Keratinocyte (primary cell): ENCODE measurements around the gene OR7A5. TPM values are rescaled to one million over a fixed set of nuclear protein-coding genes. Genes with fewer than 3 reads are reported as not detected.

Source experiments
- DNase-seq: peaks from one replicate; pipeline ENCODE4 v3.0.0-alpha.2; 2011; ENCODE audit warnings: low read depth, missing footprints, low spot score
- FAIRE-seq: peaks from 2 replicates; lab custom pipeline; 2011; peaks lifted over from hg19 to GRCh38; lab: Jason Lieb, UNC
- H2AFZ ChIP-seq: 2 replicates; pipeline ENCODE4 v1.6.0; 2012; ENCODE audit warnings: low read length, control low read depth, inconsistent platforms; ENCODE audit not compliant: control insufficient read depth
- H3K27ac ChIP-seq: 2 replicates; pipeline ENCODE4 v1.5.1; 2011; ENCODE audit warnings: low read length; ENCODE audit not compliant: control insufficient read depth, insufficient read depth
- H3K27me3 ChIP-seq: 3 replicates; pipeline ENCODE4 v1.6.0; 2011; ENCODE audit warnings: low read length; ENCODE audit not compliant: control insufficient read depth, insufficient read depth; ENCODE audit errors: extremely low read depth
- H3K36me3 ChIP-seq, 2 experiments: 2 replicates in 1 of 2; 3 replicates in 1 of 2; pipeline ENCODE4 v1.5.1; 2011; ENCODE audit warnings: low read length in 2 of 2, mild to moderate bottlenecking in 1 of 2; ENCODE audit not compliant: control insufficient read depth in 2 of 2, insufficient read depth in 2 of 2; ENCODE audit errors: extremely low read depth in 1 of 2
- H3K4me1 ChIP-seq: 3 replicates; pipeline ENCODE4 v1.5.1; 2011; ENCODE audit warnings: low read length; ENCODE audit not compliant: control insufficient read depth, insufficient read depth; ENCODE audit errors: extremely low read depth
- H3K4me2 ChIP-seq: 3 replicates; pipeline ENCODE4 v1.6.0; 2011; ENCODE audit warnings: low read depth, low read length; ENCODE audit not compliant: control insufficient read depth, insufficient read depth; ENCODE audit errors: extremely low read depth
- H3K4me3 ChIP-seq, 3 experiments: fragments of 200-600 bp in 1 of 3; sonication (generic) in 1 of 3; 2 replicates in 2 of 3; 3 replicates in 1 of 3; pipeline ENCODE4 v1.5.1; 2011 to 2016; ENCODE audit warnings: low read length in 3 of 3, mild to moderate bottlenecking in 3 of 3, control low read depth in 2 of 3, inconsistent platforms in 1 of 3, low read depth in 1 of 3, mixed read lengths in 1 of 3, mixed run types in 1 of 3, moderate library complexity in 1 of 3; ENCODE audit not compliant: control insufficient read depth in 2 of 3, insufficient read depth in 2 of 3; ENCODE audit errors: extremely low read depth in 1 of 3
- H3K79me2 ChIP-seq: 2 replicates; pipeline ENCODE4 v1.6.0; 2012; ENCODE audit warnings: low read length; ENCODE audit not compliant: control insufficient read depth, insufficient read depth
- H3K9ac ChIP-seq: 3 replicates; pipeline ENCODE4 v1.6.0; 2011; ENCODE audit warnings: low read length; ENCODE audit not compliant: control insufficient read depth, insufficient read depth; ENCODE audit errors: extremely low read depth
- H3K9me1 ChIP-seq: 3 replicates; pipeline ENCODE4 v1.6.0; 2011; ENCODE audit warnings: low read length; ENCODE audit not compliant: control insufficient read depth, insufficient read depth; ENCODE audit errors: extremely low read depth
- H3K9me3 ChIP-seq: 2 replicates; pipeline ENCODE4 v1.5.1; 2012; ENCODE audit warnings: low read depth, low read length; ENCODE audit not compliant: control insufficient read depth
- H4K20me1 ChIP-seq: 3 replicates; pipeline ENCODE4 v1.6.0; 2011; ENCODE audit warnings: low read length; ENCODE audit not compliant: control insufficient read depth, insufficient read depth; ENCODE audit errors: extremely low read depth
- EZH2 ChIP-seq: IDR thresholded peaks from one replicate; pipeline ENCODE4 v1.6.1; 2012; ENCODE audit warnings: inconsistent platforms, mild to moderate bottlenecking, low read length, moderate library complexity
- dilution Hi-C: fragments of 300-500 bp; cut with MboI; formaldehyde crosslinking; loops from one replicate; pipeline ENCODE4 v1.7.0; 2020; ENCODE audit warnings: low sequenced_read_pairs; ENCODE audit not compliant: extremely low pct_ligation_motif_present
- polyA plus RNA-seq, 5 experiments: library from polyadenylated mRNA; depleted of rRNA in 3 of 5; stranded (reverse) in 3 of 5; stranded (forward) in 1 of 5; unstranded in 1 of 5; fragments of >200 nt; gene quantifications; 1 replicate in 1 of 5; 2 replicates in 3 of 5; 3 replicates in 1 of 5; pipeline versions ENCODE4 v1.2.1 to v1.2.3, GENCODE V29; 2011 to 2012; ENCODE audit warnings: missing spikeins in 2 of 5, low read depth in 1 of 5, low replicate concordance in 1 of 5
- TF ChIP-seq, protein P1 (sequence below), 3 experiments: IDR thresholded peaks in 1 of 3; conservative IDR thresholded peaks in 1 of 3; optimal IDR thresholded peaks in 1 of 3; 2 replicates in 2 of 3; 3 replicates in 1 of 3; pipeline versions ENCODE3 to v1.5.1; 2011; ENCODE audit warnings: low read length in 3 of 3, mild to moderate bottlenecking in 3 of 3, moderate library complexity in 2 of 3, control low read depth in 1 of 3, inconsistent platforms in 1 of 3; ENCODE audit not compliant: insufficient read depth in 2 of 3; ENCODE audit errors: extremely low read depth in 1 of 3

The OR7A5 gene
- polyA plus RNA-seq, 1 donor (not counting 4 experiments of a cell fraction or from before 2014, with no cell fraction given), result 0.01 TPM

DNA sequence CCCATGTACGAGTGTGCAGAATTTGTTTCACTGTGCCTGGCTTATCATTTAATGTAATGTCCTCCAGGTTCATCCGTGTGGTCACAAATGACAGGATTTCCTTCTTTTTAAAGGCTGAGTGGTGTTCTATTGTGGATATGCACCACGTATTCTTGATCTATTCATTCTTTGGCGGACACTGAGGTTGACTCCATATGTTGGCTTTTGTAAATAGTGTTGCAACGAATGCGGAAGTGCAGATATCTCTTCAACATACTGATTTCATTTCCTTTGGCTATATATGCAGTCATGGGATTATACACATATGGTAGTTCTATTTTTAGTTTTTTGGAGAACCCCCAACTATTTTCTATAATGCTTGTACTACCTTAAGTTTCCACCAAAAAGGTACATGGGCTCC is 13.0 kb downstream of the OR7A5 start:
- TF ChIP-seq EZH2, result no peak
- H3K36me3 ChIP-seq, result no peaks in the 10 kb centered on the region
- H3K4me2 ChIP-seq, result no peak overlapping the region
- no peaks in the 10 kb centered on the region for H3K9me3 ChIP-seq
- peaks cover 8% of the 10 kb centered on the region for H3K4me1 ChIP-seq
- no peak for DNase-seq
- H3K79me2 ChIP-seq, result no peaks in the 10 kb centered on the region
- H2AFZ ChIP-seq, result no peak overlapping the region
- dilution Hi-C loops, result no loop called here
- H3K4me3 ChIP-seq, result no peak overlapping the region
- H3K9me1 ChIP-seq, result no peaks in the 10 kb centered on the region
- no peak overlapping the region for H3K9ac ChIP-seq
- no peaks in the 10 kb centered on the region for H4K20me1 ChIP-seq
- FAIRE-seq, result no peak
- no peaks in the 10 kb centered on the region for H3K27me3 ChIP-seq
- H3K27ac ChIP-seq, result no peak overlapping the region

DNA sequence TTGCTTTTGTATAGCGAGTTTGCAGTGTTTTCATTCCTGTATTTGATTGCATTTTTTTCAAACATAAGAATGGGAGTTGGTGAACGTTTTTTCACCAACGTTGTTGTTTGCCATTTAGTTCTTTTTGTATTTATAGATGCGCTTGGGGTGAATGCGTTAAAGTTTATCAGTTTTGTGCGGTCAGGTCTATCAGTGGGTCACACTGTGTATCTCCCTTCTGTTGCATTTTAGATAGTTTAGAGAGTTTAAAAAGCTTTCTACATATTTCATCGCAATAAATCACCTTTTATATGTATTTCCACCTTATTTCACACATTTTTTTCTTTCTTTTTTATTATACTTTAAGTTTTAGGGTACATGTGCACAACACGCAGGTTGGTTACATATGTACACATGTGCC is 16.4 kb downstream of the OR7A5 start:
- H3K79me2 ChIP-seq, result no peaks in the 10 kb centered on the region
- no peak for TF ChIP-seq EZH2
- TF ChIP-seq, protein P1, sequence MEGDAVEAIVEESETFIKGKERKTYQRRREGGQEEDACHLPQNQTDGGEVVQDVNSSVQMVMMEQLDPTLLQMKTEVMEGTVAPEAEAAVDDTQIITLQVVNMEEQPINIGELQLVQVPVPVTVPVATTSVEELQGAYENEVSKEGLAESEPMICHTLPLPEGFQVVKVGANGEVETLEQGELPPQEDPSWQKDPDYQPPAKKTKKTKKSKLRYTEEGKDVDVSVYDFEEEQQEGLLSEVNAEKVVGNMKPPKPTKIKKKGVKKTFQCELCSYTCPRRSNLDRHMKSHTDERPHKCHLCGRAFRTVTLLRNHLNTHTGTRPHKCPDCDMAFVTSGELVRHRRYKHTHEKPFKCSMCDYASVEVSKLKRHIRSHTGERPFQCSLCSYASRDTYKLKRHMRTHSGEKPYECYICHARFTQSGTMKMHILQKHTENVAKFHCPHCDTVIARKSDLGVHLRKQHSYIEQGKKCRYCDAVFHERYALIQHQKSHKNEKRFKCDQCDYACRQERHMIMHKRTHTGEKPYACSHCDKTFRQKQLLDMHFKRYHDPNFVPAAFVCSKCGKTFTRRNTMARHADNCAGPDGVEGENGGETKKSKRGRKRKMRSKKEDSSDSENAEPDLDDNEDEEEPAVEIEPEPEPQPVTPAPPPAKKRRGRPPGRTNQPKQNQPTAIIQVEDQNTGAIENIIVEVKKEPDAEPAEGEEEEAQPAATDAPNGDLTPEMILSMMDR (optimal IDR thresholded peaks at IDR 0.05 in 1 of 3, IDR thresholded peaks at IDR 0.05 in 1 of 3, conservative IDR thresholded peaks at IDR 0.05 in 1 of 3; ENCODE audit: extremely low read depth in 1 of 3, insufficient read depth in 2 of 3, low read length in 3 of 3), result no peak
- DNase-seq (no peak), FAIRE-seq (no peak)
- H3K4me2 ChIP-seq, result no peak overlapping the region
- H3K4me1 ChIP-seq, result no peaks in the 10 kb centered on the region
- dilution Hi-C loops, result no loop called here
- H3K27ac ChIP-seq, result no peak overlapping the region
- no peaks in the 10 kb centered on the region for H3K9me1 ChIP-seq
- no peaks in the 10 kb centered on the region for H3K9me3 ChIP-seq
- no peaks in the 10 kb centered on the region for H3K27me3 ChIP-seq
- no peak overlapping the region for H3K4me3 ChIP-seq
- no peak overlapping the region for H3K9ac ChIP-seq
- H3K36me3 ChIP-seq, result no peaks in the 10 kb centered on the region
- H4K20me1 ChIP-seq, result no peaks in the 10 kb centered on the region
- no peak overlapping the region for H2AFZ ChIP-seq

DNA sequence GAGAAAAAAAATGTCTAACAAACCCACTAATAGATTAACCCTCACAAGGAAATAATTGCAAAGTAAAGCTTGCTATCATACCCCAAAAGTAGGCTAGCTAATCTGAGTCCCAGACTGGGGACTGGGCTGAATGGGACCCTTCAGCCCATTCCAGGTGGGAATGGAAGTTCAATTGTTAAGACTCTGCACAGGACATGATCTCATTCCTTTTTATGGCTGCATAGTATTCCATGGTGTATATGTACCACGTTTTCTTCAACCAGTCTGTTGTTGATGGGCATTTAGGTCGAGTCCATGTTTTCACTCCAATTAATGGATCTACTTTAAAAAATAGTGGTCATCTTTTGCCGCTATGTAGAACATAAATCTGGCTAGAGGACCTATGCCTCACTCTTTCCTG is 17.9 kb downstream of the OR7A5 start:
- FAIRE-seq (no peak), DNase-seq (no peak)
- H3K79me2 ChIP-seq, result no peaks in the 10 kb centered on the region
- dilution Hi-C loops, result no loop called here
- no peaks in the 10 kb centered on the region for H4K20me1 ChIP-seq
- H3K9ac ChIP-seq, result no peak overlapping the region
- no peak overlapping the region for H2AFZ ChIP-seq
- no peaks in the 10 kb centered on the region for H3K9me3 ChIP-seq
- no peak overlapping the region for H3K4me2 ChIP-seq
- no peaks in the 10 kb centered on the region for H3K4me1 ChIP-seq
- no peaks in the 10 kb centered on the region for H3K36me3 ChIP-seq
- no peak for TF ChIP-seq EZH2
- TF ChIP-seq, protein P1 (optimal IDR thresholded peaks at IDR 0.05 in 1 of 3, IDR thresholded peaks at IDR 0.05 in 1 of 3, conservative IDR thresholded peaks at IDR 0.05 in 1 of 3; ENCODE audit: extremely low read depth in 1 of 3, insufficient read depth in 2 of 3, low read length in 3 of 3), result no peak
- no peak overlapping the region for H3K27ac ChIP-seq
- no peak overlapping the region for H3K4me3 ChIP-seq
- H3K9me1 ChIP-seq, result no peaks in the 10 kb centered on the region
- H3K27me3 ChIP-seq, result no peaks in the 10 kb centered on the region
